ENCODE results near the gene MEPCE. TPM values are rescaled to one million over a fixed set of nuclear protein-coding genes. Genes with fewer than 3 reads are reported as not detected.

The MEPCE gene
- total and polyA plus RNA-seq, 2 of the 8 experiments (the other 6 are each of a cell fraction or from before 2014, with no cell fraction given) = 22.8 to 48.8 TPM

DNA sequence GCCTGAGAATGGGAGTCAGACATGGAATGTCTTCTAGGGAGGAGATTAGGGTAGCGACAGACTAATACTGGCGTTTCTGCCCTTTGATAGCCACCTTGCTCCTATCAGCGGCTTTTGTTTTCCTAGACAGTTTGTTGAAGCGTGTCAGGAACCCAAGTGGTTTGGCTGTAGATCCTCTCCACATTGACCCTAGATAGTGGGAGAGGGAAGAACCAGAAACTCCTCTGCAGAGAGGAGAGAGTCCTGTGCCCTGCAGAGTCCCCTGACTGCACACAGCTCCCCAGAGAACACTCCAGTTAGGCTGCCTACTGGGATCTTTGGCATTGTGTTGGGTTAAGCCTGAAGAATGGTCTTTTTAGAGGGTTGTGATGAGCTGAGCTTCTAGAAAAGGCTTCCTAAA is 2.4 kb downstream of the MEPCE start (continued):
- TF ChIP-seq, protein P1, sequence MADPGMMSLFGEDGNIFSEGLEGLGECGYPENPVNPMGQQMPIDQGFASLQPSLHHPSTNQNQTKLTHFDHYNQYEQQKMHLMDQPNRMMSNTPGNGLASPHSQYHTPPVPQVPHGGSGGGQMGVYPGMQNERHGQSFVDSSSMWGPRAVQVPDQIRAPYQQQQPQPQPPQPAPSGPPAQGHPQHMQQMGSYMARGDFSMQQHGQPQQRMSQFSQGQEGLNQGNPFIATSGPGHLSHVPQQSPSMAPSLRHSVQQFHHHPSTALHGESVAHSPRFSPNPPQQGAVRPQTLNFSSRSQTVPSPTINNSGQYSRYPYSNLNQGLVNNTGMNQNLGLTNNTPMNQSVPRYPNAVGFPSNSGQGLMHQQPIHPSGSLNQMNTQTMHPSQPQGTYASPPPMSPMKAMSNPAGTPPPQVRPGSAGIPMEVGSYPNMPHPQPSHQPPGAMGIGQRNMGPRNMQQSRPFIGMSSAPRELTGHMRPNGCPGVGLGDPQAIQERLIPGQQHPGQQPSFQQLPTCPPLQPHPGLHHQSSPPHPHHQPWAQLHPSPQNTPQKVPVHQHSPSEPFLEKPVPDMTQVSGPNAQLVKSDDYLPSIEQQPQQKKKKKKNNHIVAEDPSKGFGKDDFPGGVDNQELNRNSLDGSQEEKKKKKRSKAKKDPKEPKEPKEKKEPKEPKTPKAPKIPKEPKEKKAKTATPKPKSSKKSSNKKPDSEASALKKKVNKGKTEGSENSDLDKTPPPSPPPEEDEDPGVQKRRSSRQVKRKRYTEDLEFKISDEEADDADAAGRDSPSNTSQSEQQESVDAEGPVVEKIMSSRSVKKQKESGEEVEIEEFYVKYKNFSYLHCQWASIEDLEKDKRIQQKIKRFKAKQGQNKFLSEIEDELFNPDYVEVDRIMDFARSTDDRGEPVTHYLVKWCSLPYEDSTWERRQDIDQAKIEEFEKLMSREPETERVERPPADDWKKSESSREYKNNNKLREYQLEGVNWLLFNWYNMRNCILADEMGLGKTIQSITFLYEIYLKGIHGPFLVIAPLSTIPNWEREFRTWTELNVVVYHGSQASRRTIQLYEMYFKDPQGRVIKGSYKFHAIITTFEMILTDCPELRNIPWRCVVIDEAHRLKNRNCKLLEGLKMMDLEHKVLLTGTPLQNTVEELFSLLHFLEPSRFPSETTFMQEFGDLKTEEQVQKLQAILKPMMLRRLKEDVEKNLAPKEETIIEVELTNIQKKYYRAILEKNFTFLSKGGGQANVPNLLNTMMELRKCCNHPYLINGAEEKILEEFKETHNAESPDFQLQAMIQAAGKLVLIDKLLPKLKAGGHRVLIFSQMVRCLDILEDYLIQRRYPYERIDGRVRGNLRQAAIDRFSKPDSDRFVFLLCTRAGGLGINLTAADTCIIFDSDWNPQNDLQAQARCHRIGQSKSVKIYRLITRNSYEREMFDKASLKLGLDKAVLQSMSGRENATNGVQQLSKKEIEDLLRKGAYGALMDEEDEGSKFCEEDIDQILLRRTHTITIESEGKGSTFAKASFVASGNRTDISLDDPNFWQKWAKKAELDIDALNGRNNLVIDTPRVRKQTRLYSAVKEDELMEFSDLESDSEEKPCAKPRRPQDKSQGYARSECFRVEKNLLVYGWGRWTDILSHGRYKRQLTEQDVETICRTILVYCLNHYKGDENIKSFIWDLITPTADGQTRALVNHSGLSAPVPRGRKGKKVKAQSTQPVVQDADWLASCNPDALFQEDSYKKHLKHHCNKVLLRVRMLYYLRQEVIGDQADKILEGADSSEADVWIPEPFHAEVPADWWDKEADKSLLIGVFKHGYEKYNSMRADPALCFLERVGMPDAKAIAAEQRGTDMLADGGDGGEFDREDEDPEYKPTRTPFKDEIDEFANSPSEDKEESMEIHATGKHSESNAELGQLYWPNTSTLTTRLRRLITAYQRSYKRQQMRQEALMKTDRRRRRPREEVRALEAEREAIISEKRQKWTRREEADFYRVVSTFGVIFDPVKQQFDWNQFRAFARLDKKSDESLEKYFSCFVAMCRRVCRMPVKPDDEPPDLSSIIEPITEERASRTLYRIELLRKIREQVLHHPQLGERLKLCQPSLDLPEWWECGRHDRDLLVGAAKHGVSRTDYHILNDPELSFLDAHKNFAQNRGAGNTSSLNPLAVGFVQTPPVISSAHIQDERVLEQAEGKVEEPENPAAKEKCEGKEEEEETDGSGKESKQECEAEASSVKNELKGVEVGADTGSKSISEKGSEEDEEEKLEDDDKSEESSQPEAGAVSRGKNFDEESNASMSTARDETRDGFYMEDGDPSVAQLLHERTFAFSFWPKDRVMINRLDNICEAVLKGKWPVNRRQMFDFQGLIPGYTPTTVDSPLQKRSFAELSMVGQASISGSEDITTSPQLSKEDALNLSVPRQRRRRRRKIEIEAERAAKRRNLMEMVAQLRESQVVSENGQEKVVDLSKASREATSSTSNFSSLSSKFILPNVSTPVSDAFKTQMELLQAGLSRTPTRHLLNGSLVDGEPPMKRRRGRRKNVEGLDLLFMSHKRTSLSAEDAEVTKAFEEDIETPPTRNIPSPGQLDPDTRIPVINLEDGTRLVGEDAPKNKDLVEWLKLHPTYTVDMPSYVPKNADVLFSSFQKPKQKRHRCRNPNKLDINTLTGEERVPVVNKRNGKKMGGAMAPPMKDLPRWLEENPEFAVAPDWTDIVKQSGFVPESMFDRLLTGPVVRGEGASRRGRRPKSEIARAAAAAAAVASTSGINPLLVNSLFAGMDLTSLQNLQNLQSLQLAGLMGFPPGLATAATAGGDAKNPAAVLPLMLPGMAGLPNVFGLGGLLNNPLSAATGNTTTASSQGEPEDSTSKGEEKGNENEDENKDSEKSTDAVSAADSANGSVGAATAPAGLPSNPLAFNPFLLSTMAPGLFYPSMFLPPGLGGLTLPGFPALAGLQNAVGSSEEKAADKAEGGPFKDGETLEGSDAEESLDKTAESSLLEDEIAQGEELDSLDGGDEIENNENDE (IDR thresholded peaks at IDR 0.05; ENCODE audit: insufficient replicate concordance, low read length) = no peak
- no peak for TF ChIP-seq SRF (IDR thresholded peaks at IDR 0.05; ENCODE audit: low read depth, low read length)
- no peak for TF ChIP-seq TEAD4 (IDR thresholded peaks at IDR 0.05; ENCODE audit: low read depth, low read length)
- TF ChIP-seq ZNF274 (IDR thresholded peaks at IDR 0.05; ENCODE audit: borderline replicate concordance, extremely low read depth, low read length) = no peak

Data from H1 (cell line).